DND-41 (cell line): ENCODE data around the gene TMC5.

Source experiments
- EZH2 ChIP-seq: IDR thresholded peaks from 3 replicates; pipeline ENCODE4 v1.6.1; 2012; ENCODE audit warnings: borderline replicate concordance, low read depth, mild to moderate bottlenecking, moderate library complexity, low read length, inconsistent platforms; ENCODE audit not compliant: severe bottlenecking
- TF ChIP-seq, protein P1 (sequence below): IDR thresholded peaks from 2 replicates; pipeline ENCODE4 v1.5.1; 2012; ENCODE audit warnings: borderline replicate concordance, low read length, moderate library complexity, mild to moderate bottlenecking; ENCODE audit not compliant: poor library complexity, severe bottlenecking; ENCODE audit errors: extremely low read depth

DNA sequence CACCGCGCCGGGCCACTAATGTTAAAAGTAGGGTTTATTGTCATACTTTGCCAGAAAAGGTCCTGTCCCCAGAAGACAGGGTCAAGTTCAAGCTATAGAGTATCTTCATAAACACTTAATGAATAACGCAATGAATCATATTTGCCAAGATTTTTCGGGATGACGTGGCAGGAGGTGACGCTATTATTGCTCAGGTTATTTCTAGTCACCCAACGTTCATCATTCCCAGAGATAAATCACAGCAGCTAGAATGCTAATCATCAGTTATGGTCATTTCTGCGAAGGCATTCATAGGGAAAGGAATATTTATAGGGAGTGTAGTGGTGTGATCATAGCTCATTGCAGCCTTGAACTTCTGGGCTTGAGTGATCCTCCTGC, 2.0 kb downstream of the TMC5 start:
- TF ChIP-seq, protein P1, sequence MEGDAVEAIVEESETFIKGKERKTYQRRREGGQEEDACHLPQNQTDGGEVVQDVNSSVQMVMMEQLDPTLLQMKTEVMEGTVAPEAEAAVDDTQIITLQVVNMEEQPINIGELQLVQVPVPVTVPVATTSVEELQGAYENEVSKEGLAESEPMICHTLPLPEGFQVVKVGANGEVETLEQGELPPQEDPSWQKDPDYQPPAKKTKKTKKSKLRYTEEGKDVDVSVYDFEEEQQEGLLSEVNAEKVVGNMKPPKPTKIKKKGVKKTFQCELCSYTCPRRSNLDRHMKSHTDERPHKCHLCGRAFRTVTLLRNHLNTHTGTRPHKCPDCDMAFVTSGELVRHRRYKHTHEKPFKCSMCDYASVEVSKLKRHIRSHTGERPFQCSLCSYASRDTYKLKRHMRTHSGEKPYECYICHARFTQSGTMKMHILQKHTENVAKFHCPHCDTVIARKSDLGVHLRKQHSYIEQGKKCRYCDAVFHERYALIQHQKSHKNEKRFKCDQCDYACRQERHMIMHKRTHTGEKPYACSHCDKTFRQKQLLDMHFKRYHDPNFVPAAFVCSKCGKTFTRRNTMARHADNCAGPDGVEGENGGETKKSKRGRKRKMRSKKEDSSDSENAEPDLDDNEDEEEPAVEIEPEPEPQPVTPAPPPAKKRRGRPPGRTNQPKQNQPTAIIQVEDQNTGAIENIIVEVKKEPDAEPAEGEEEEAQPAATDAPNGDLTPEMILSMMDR, result no peak
- no peak for TF ChIP-seq EZH2
